IMR-90 (cell line): ENCODE results near the gene CTDP1. TPM values are rescaled to one million over a fixed set of nuclear protein-coding genes. Genes with fewer than 3 reads are reported as not detected.

Source experiments
- ATAC-seq: fragments of 200-7000 bp; cut with Tn5 transposase; 2 replicates; pipeline ENCODE4 v1.9.1; 2020; ENCODE audit warnings: low read depth, mild to moderate bottlenecking, moderate library complexity
- BruUV-seq: library from RNA; stranded (reverse); fragments of 400-500 nt; replicated peaks from 2 replicates; lab custom pipeline; 2021; lab: Mats Ljungman, UMichigan
- CTCF ChIA-PET: fragments of 300-600 bp; formaldehyde crosslinking; extraction: SDS; loops from one replicate; lab custom pipeline; 2021; ENCODE audit warnings: antibody characterized with exemption; lab: Yijun Ruan, JAX
- POLR2A ChIA-PET: fragments of 300-600 bp; sonication (Branson Sonifier 250); formaldehyde crosslinking; loops from one replicate; lab custom pipeline; 2022; ENCODE audit warnings: antibody characterized with exemption; ENCODE audit not compliant: unreplicated experiment; lab: Charles Lee
- DNase-seq: peaks from one replicate; pipeline ENCODE4 v3.0.0; 2013
- H2AFZ ChIP-seq: replicated peaks from 2 replicates; pipeline ENCODE3; 2013; ENCODE audit warnings: low read length, mild to moderate bottlenecking; ENCODE audit not compliant: poor library complexity
- H2AK5ac ChIP-seq: 2 replicates; pipeline ENCODE4 v1.6.1; 2013; ENCODE audit warnings: low read depth, low read length, inconsistent platforms
- H2AK9ac ChIP-seq: replicated peaks from 2 replicates; pipeline ENCODE3; 2013; ENCODE audit warnings: mild to moderate bottlenecking, low read depth, low read length, moderate library complexity; ENCODE audit not compliant: poor library complexity
- H2BK120ac ChIP-seq: 2 replicates; pipeline ENCODE4 v1.6.1; 2013; ENCODE audit warnings: low read depth, low read length, inconsistent platforms
- H2BK15ac ChIP-seq: 3 replicates; pipeline ENCODE4 v1.6.1; 2013; ENCODE audit warnings: low read depth, low read length, inconsistent platforms
- H2BK20ac ChIP-seq: 2 replicates; pipeline ENCODE4 v1.6.1; 2013; ENCODE audit warnings: low read depth, mild to moderate bottlenecking, inconsistent platforms, low read length, moderate library complexity
- H2BK5ac ChIP-seq: 2 replicates; pipeline ENCODE4 v1.6.1; 2013; ENCODE audit warnings: mild to moderate bottlenecking, low read depth, low read length, inconsistent platforms; ENCODE audit not compliant: poor library complexity, severe bottlenecking
- H3K14ac ChIP-seq: replicated peaks from 2 replicates; pipeline ENCODE4 v1.6.1; 2013; ENCODE audit warnings: low read depth, low read length, inconsistent platforms
- H3K18ac ChIP-seq: 2 replicates; pipeline ENCODE4 v1.6.1; 2013; ENCODE audit warnings: low read depth, low read length, control low read depth
- H3K23ac ChIP-seq: 2 replicates; pipeline ENCODE4 v1.6.1; 2013; ENCODE audit warnings: low read depth, low read length, inconsistent platforms
- H3K27ac ChIP-seq: 2 replicates; pipeline ENCODE4 v1.5.1; 2013; ENCODE audit warnings: mild to moderate bottlenecking, control low read depth, low read length; ENCODE audit not compliant: insufficient read depth
- H3K27me3 ChIP-seq: 2 replicates; pipeline ENCODE4 v1.6.1; 2013; ENCODE audit warnings: low read length; ENCODE audit not compliant: control insufficient read depth, insufficient read depth
- H3K36me3 ChIP-seq: 2 replicates; pipeline ENCODE4 v1.6.1; 2013; ENCODE audit warnings: low read length, mixed read lengths; ENCODE audit not compliant: control insufficient read depth, insufficient read depth
- H3K4ac ChIP-seq: 2 replicates; pipeline ENCODE4 v1.6.1; 2013; ENCODE audit warnings: low read depth, low read length, inconsistent platforms
- H3K4me1 ChIP-seq: 2 replicates; pipeline ENCODE4 v1.6.1; 2013; ENCODE audit warnings: low read length, mixed read lengths; ENCODE audit not compliant: control insufficient read depth, insufficient read depth
- H3K4me2 ChIP-seq: 2 replicates; pipeline ENCODE4 v1.6.1; 2013; ENCODE audit warnings: low read depth, mild to moderate bottlenecking, control low read depth, low read length, moderate library complexity
- H3K4me3 ChIP-seq: 2 replicates; pipeline ENCODE4 v1.5.1; 2013; ENCODE audit warnings: low read depth, mild to moderate bottlenecking, control low read depth, low read length, moderate library complexity; ENCODE audit not compliant: insufficient read depth
- H3K56ac ChIP-seq: 2 replicates; pipeline ENCODE4 v1.6.1; 2013; ENCODE audit warnings: low read length, inconsistent platforms; ENCODE audit not compliant: insufficient read depth; ENCODE audit errors: extremely low read depth
- H3K79me1 ChIP-seq, 2 experiments: 2 replicates each; pipeline ENCODE4 v1.6.1; 2013; ENCODE audit warnings: low read length in 2 of 2, inconsistent platforms in 1 of 2, low read depth in 1 of 2
- H3K9ac ChIP-seq: 2 replicates; pipeline ENCODE4 v1.6.1; 2013; ENCODE audit warnings: low read depth, low read length, control low read depth
- H3K9me1 ChIP-seq: 2 replicates; pipeline ENCODE4 v1.6.1; 2013; ENCODE audit warnings: low read length, inconsistent platforms; ENCODE audit not compliant: insufficient read depth
- H3K9me3 ChIP-seq: 2 replicates; pipeline ENCODE4 v1.6.1; 2013; ENCODE audit warnings: low read length; ENCODE audit not compliant: control insufficient read depth, insufficient read depth
- H4K20me1 ChIP-seq: 2 replicates; pipeline ENCODE4 v1.6.1; 2013; ENCODE audit warnings: low read length, inconsistent platforms; ENCODE audit not compliant: insufficient read depth
- H4K5ac ChIP-seq: 2 replicates; pipeline ENCODE4 v1.6.1; 2013; ENCODE audit warnings: mild to moderate bottlenecking, low read depth, low read length, control low read depth
- H4K8ac ChIP-seq, 2 experiments: 2 replicates each; pipeline ENCODE4 v1.6.1; 2013; ENCODE audit warnings: low read depth in 2 of 2, low read length in 2 of 2, control low read depth in 1 of 2, inconsistent platforms in 1 of 2
- H4K91ac ChIP-seq: 2 replicates; pipeline ENCODE4 v1.6.1; 2013; ENCODE audit warnings: low read depth, low read length, inconsistent platforms; ENCODE audit not compliant: insufficient read depth
- BHLHE40 ChIP-seq: fragments of 150-350 bp; IDR thresholded peaks from 2 replicates; pipeline ENCODE4 v1.6.1; 2016; ENCODE audit warnings: mild to moderate bottlenecking, low read depth, low read length
- MXI1 ChIP-seq: IDR thresholded peaks from 2 replicates; pipeline ENCODE4 v1.6.1; 2012; ENCODE audit warnings: low read depth, mild to moderate bottlenecking, low read length, moderate library complexity, borderline replicate concordance
- RFX5 ChIP-seq: IDR thresholded peaks from 2 replicates; pipeline ENCODE4 v1.8.0; 2012; ENCODE audit warnings: low read depth, mild to moderate bottlenecking, low read length, moderate library complexity
- SMC3 ChIP-seq: fragments of 150-350 bp; IDR thresholded peaks from 2 replicates; pipeline ENCODE4 v1.6.1; 2016; ENCODE audit warnings: low read depth, mild to moderate bottlenecking, antibody characterized with exemption, low read length, moderate library complexity
- WGBS, 2 experiments: methylation state at CpG; one replicate each; pipeline versions ENCODE4 v1.1.5 to v1.1.7; 2013; ENCODE audit warnings: missing lambda C conversion rate in 2 of 2; ENCODE audit not compliant: insufficient read length in 1 of 2; ENCODE audit errors: extremely low coverage in 2 of 2; 5-methylcytosine and 5-hydroxymethylcytosine counted together
- dilution Hi-C: fragments of 300-500 bp; cut with HindIII; formaldehyde crosslinking; loops from one replicate; pipeline ENCODE4 v1.14.3; 2018; ENCODE audit warnings: low sequenced_read_pairs; ENCODE audit not compliant: unreplicated experiment
- in situ Hi-C: fragments of 300-500 bp; cut with MboI; formaldehyde crosslinking; loops from 3 replicates; pipeline ENCODE4 v1.14.3; 2019; ENCODE audit warnings: low sequenced_read_pairs, inconsistent platforms, mixed read lengths
- intact Hi-C: fragments of 100-400 bp; cut with micrococcal nuclease; formaldehyde crosslinking; loops from 2 replicates; pipeline ENCODE4 v1.10.0; 2022
- polyA plus RNA-seq, 3 experiments: library from polyadenylated mRNA; depleted of rRNA; stranded (reverse); fragments of >200 nt; gene quantifications; 2 replicates each; pipeline ENCODE4 v1.2.3, GENCODE V29; 2012; ENCODE audit warnings: low replicate concordance in 1 of 3
- total RNA-seq: library from RNA; depleted of rRNA; stranded (reverse); fragments of >200 nt; gene quantifications from 2 replicates; pipeline ENCODE4 v1.2.3, GENCODE V29; 2012
- TF ChIP-seq, protein P1 (sequence below): fragments of 150-350 bp; IDR thresholded peaks from 2 replicates; pipeline ENCODE4 v1.6.1; 2017; ENCODE audit warnings: mild to moderate bottlenecking, antibody characterized with exemption, low read length, low read depth

Gene CTDP1
- total and polyA plus RNA-seq, 2 of the 4 experiments (the other 2 are of a cell fraction), result 13.4 to 17.6 TPM

DNA sequence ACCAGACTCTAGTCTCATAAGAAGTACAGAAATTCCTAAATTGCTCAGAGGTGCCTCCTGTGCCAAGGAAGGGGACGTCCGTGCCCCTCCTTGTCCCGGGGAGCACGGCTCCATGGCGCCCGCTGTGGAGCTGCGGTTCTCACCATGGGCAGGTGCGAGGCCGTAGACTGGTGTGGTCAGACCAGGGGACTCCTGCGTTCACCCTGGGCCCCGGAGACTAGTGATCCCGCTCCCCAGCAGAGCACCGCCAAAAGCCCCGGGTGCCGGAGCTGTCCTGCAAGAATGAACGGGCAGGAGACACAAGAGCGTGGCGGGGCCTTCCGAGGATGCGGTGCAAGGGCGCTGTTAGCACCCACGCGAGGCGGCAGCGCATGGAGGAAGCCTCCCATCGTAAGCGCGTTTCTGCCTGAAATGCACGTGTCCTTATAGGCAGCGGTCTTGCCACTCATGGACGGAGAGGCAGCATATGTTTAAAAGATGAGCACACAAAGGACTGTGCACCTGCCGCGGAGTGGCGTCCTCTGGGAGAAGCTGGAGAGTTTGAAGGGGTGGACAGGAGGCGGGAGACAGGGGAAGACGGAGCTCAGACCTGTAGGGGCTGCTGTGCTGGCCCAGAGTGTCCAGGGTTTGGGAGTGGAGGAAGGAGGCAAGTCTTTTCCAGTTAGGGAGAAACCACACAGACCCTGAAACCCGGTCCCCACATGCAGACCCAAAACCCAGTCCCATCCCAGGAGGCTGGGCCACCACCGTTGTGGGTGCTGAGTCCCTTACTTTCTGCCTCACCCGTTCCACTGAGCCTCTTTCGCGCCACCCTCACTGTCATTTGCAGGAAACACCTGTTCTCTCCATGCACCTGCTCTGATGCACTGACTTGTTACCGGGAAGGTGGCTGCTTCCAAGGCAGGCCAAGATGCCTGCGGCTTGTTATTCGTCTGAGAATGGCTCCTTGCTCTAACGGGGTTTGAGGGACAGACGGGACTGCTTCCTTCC is 110.6 kb downstream of the CTDP1 start:
- H3K4ac ChIP-seq, result peak overlapping the region; percentile 64
- peak overlapping the region; percentile 21; the same call in 1 of the 2 replicates for H3K18ac ChIP-seq
- H2AK9ac ChIP-seq, result peak overlapping the region; percentile 15
- no peak overlapping the region for H2AFZ ChIP-seq
- BruUV-seq, result no TSS peak
- intact Hi-C loops (loop anchor here (5.0 kb wide), 1 partner anchor 357 kb away; no protein-coding TSS in a partner anchor), in situ Hi-C loops (no loop called here), dilution Hi-C loops (no loop called here)
- POLR2A ChIA-PET, result no interaction called here
- no peak for DNase-seq
- no peak overlapping the region for H3K23ac ChIP-seq
- no peaks in the 10 kb centered on the region for H3K79me1 ChIP-seq
- no peaks in the 10 kb centered on the region for H3K36me3 ChIP-seq
- H2BK15ac ChIP-seq, result peak overlapping the region; percentile 53; the same call in 1 of the 3 replicates
- peak overlapping the region; percentile 94 for H2BK120ac ChIP-seq
- peak overlapping the region; percentile 98 for H2AK5ac ChIP-seq
- no peak overlapping the region for H2BK5ac ChIP-seq
- WGBS, 2 experiments, result 94% methylated on average over 25 of the region's 46 CpGs; no CpG with 5 or more reads in 1 of the 2 experiments
- H2BK20ac ChIP-seq, result peak overlapping the region; percentile 84
- H4K20me1 ChIP-seq, result no peaks in the 10 kb centered on the region
- no peak overlapping the region for H3K4me2 ChIP-seq
- no peak for ATAC-seq
- peaks cover 23% of the 10 kb centered on the region for H3K27me3 ChIP-seq
- no peak overlapping the region for H3K56ac ChIP-seq
- H4K8ac ChIP-seq, result peak overlapping the region; percentile 7 to 52; a peak in 3 of 4 replicates
- H4K91ac ChIP-seq, result peak overlapping the region; percentile 71
- peak overlapping the region; percentile 80; the same call in 1 of the 2 replicates for H3K27ac ChIP-seq
- H3K9me1 ChIP-seq, result peaks cover 13% of the 10 kb centered on the region
- H4K5ac ChIP-seq, result peak overlapping the region; percentile 69
- H3K9ac ChIP-seq, result no peak overlapping the region
- H3K4me3 ChIP-seq, result no peak overlapping the region
- H3K14ac ChIP-seq, result peak overlapping the region; percentile 37; the same call in 1 of the 2 replicates
- no peaks in the 10 kb centered on the region; the same call in 1 of the 2 replicates for H3K9me3 ChIP-seq
- H3K4me1 ChIP-seq, result peaks cover 22% of the 10 kb centered on the region
- TF ChIP-seq BHLHE40 (no peak), SMC3 (no peak), MXI1 (no peak), RFX5 (no peak)
- TF ChIP-seq, protein P1, sequence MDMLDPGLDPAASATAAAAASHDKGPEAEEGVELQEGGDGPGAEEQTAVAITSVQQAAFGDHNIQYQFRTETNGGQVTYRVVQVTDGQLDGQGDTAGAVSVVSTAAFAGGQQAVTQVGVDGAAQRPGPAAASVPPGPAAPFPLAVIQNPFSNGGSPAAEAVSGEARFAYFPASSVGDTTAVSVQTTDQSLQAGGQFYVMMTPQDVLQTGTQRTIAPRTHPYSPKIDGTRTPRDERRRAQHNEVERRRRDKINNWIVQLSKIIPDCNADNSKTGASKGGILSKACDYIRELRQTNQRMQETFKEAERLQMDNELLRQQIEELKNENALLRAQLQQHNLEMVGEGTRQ, result no peak
- CTCF ChIA-PET, result no interaction called here
